HepG2 (cell line): ENCODE measurements around the gene TRIP6. TPM values are rescaled to one million over a fixed set of nuclear protein-coding genes. Genes with fewer than 3 reads are reported as not detected.
A peak's percentile ranks its signal among the peaks of the same experiment; 100 is the strongest.

Experiments used
- EHMT2 ChIP-seq: fragments of 200-600 bp; sonication (generic); IDR thresholded peaks from 2 replicates; pipeline ENCODE4 v1.7.0; 2017; ENCODE audit warnings: antibody characterized with exemption, low read depth, low read length, borderline replicate concordance
- ESRRA ChIP-seq: sonication (generic); formaldehyde crosslinking; IDR thresholded peaks from 2 replicates; pipeline ENCODE4 v1.5.1; 2020; ENCODE audit warnings: mild to moderate bottlenecking, low read depth, missing genetic modification reagents
- FOXP4 ChIP-seq: sonication (generic); formaldehyde crosslinking; IDR thresholded peaks from 2 replicates; pipeline ENCODE4 v1.4.0; 2020; ENCODE audit warnings: missing genetic modification reagents
- HDAC1 ChIP-seq: sonication (generic); formaldehyde crosslinking; IDR thresholded peaks from 2 replicates; pipeline ENCODE4 v1.5.1; 2020; ENCODE audit warnings: mild to moderate bottlenecking, missing genetic modification reagents
- NFE2 ChIP-seq: sonication (generic); formaldehyde crosslinking; IDR thresholded peaks from 2 replicates; pipeline ENCODE4 v1.4.0; 2020; ENCODE audit warnings: missing genetic modification reagents
- PATZ1 ChIP-seq: sonication (generic); formaldehyde crosslinking; IDR thresholded peaks from 2 replicates; pipeline ENCODE4 v1.4.0; 2020; ENCODE audit warnings: missing genetic modification reagents
- RFXAP ChIP-seq: sonication (generic); formaldehyde crosslinking; IDR thresholded peaks from 2 replicates; pipeline ENCODE4 v1.4.0; 2020; ENCODE audit warnings: missing genetic modification reagents, borderline replicate concordance
- STAG1 ChIP-seq: sonication (generic); formaldehyde crosslinking; IDR thresholded peaks from 2 replicates; pipeline ENCODE4 v1.4.0; 2020; ENCODE audit warnings: missing genetic modification reagents
- TBX2 ChIP-seq: sonication (generic); formaldehyde crosslinking; IDR thresholded peaks from 2 replicates; pipeline ENCODE4 v1.5.0; 2020; ENCODE audit warnings: missing genetic modification reagents, mild to moderate bottlenecking, borderline replicate concordance
- TP53 ChIP-seq: sonication (generic); formaldehyde crosslinking; conservative IDR thresholded peaks from 2 replicates; pipeline ENCODE4 v1.4.0; 2020; ENCODE audit warnings: missing genetic modification reagents
- YY1 ChIP-seq: IDR thresholded peaks from 2 replicates; pipeline ENCODE4 v1.6.1; 2011; ENCODE audit warnings: low read length, low read depth, moderate library complexity, mild to moderate bottlenecking; ENCODE audit not compliant: insufficient read depth, insufficient replicate concordance
- ZNF598 ChIP-seq: sonication (generic); formaldehyde crosslinking; IDR thresholded peaks from 2 replicates; pipeline ENCODE4 v1.5.1; 2020; ENCODE audit warnings: mild to moderate bottlenecking, missing genetic modification reagents, borderline replicate concordance
- polyA plus RNA-seq, 8 experiments: library from polyadenylated mRNA; depleted of rRNA in 3 of 8; stranded (reverse) in 7 of 8; unstranded in 1 of 8; fragments of >200 nt; fragmentation: Illumina TruSeq in 4 of 8; extraction: Trizol in 4 of 8; gene quantifications; 2 replicates each; pipeline versions ENCODE4 v1.2.1 to v1.2.3, GENCODE V29; 2011 to 2016; ENCODE audit warnings: low read depth in 4 of 8, missing spikeins in 1 of 8, mixed read lengths in 1 of 8; ENCODE audit not compliant: insufficient read depth in 1 of 8
- total RNA-seq, 5 experiments: library from RNA; depleted of rRNA; stranded (reverse); fragments of >200 nt; fragmentation: Illumina TruSeq; extraction: Trizol; gene quantifications; 2 replicates each; pipeline ENCODE4 v1.2.3, GENCODE V29; 2016; ENCODE audit warnings: low read depth in 1 of 5

TRIP6 gene
- total and polyA plus RNA-seq, 2 of the 13 experiments (the other 11 are each of a cell fraction or from before 2014, with no cell fraction given): 0.34 to 0.38 TPM

- TF ChIP-seq PATZ1 (peak; percentile 15; the same call in 1 of the 2 replicates), RFXAP (CRISPR knock-in tag) (no peak), YY1 (peak; percentile 14), FOXP4 (CRISPR knock-in tag) (no peak), ESRRA (CRISPR knock-in tag) (no peak), STAG1 (peak; percentile 34), EHMT2 (no peak), ZNF598 (CRISPR knock-in tag) (peak; percentile 35; the same call in 1 of the 2 replicates), NFE2 (CRISPR knock-in tag) (no peak), TBX2 (CRISPR knock-in tag) (0 out of 2 replicates have a peak, but pooled peaks have one; percentile 9), HDAC1 (CRISPR knock-in tag) (no peak), TP53 (no peak)
Observed at GRCh38 chr7:100896732-100897608, 29.8 kb downstream of the TRIP6 start (continued).
